Measurements from ENCODE around the gene ASPM. TPM values are rescaled to one million over a fixed set of nuclear protein-coding genes. Genes with fewer than 3 reads are reported as not detected.

Gene ASPM
- polyA plus RNA-seq, 3 donors = 0.01 to 0.08 (median 0.05) TPM

GRCh38 chr1:197124376-197124775 is 22.1 kb downstream of the ASPM start:
- no peak overlapping the region for H3K4me3 Mint-ChIP-seq
- Histone ChIP-seq H3K36me3 (replicated peaks in 1 of 2; ENCODE audit: control insufficient read depth in 1 of 2, insufficient read depth in 2 of 2, low read length in 2 of 2) (peaks cover 72 to 98% of the 10 kb centered on the region in 2 donors), H3K4me3 (replicated peaks in 1 of 3; ENCODE audit: low read depth in 2 of 3, low read length in 3 of 3) (no peak overlapping the region), H3K27ac (ENCODE audit: low read depth in 1 of 2, low read length in 2 of 2) (no peak overlapping the region), H3K9ac (ENCODE audit: insufficient read depth, low read length, poor library complexity, severe bottlenecking) (no peak overlapping the region), H3K4me1 (ENCODE audit: control insufficient read depth in 1 of 2, insufficient read depth in 2 of 2, low read length in 2 of 2) (no peaks in the 10 kb centered on the region), H3K4me2 (replicated peaks; ENCODE audit: extremely low read depth, low read length, poor library complexity, severe bottlenecking) (no peak overlapping the region), H3K27me3 (ENCODE audit: control insufficient read depth in 2 of 2, insufficient read depth in 2 of 2, low read length in 2 of 2) (no peaks in the 10 kb centered on the region), H4K20me1 (ENCODE audit: insufficient read depth, low read length) (no peaks in the 10 kb centered on the region), H2AFZ (ENCODE audit: insufficient read depth, low read depth, low read length, poor library complexity, severe bottlenecking) (no peak overlapping the region), H3K79me2 (ENCODE audit: insufficient read depth, low read length) (no peaks in the 10 kb centered on the region), H3K9me3 (replicated peaks in 1 of 2; ENCODE audit: control insufficient read depth in 1 of 2, insufficient read depth in 1 of 2, low read length in 2 of 2) (no peaks in the 10 kb centered on the region)
- H3K9me3 Mint-ChIP-seq = no peaks in the 10 kb centered on the region
- no peak for DNase-seq
- TF ChIP-seq CTCF (IDR thresholded peaks at IDR 0.05) = no peak
- H3K27me3 Mint-ChIP-seq (ENCODE audit: low read depth in 3 of 3) = peaks cover 0 to 2% (median 0%) of the 10 kb centered on the region in 3 donors
- no peaks in the 10 kb centered on the region for H3K4me1 Mint-ChIP-seq
- WGBS (ENCODE audit: insufficient coverage) = no CpG with 5 or more reads among the region's 1 CpG
- peaks cover 52 to 74% of the 10 kb centered on the region in 2 donors for H3K36me3 Mint-ChIP-seq
- intact Hi-C loops (cut with micrococcal nuclease) = no loop called here
- H3K27ac Mint-ChIP-seq = peak overlapping the region in 1 of 7 donors; percentile 21

- no peaks in the 10 kb centered on the region for H3K4me1 Mint-ChIP-seq
- WGBS (ENCODE audit: insufficient coverage) = no CpG with 5 or more reads among the region's 2 CpGs
- Histone ChIP-seq H3K79me2 (ENCODE audit: insufficient read depth, low read length) (no peaks in the 10 kb centered on the region), H3K27me3 (ENCODE audit: control insufficient read depth in 2 of 2, insufficient read depth in 2 of 2, low read length in 2 of 2) (no peaks in the 10 kb centered on the region), H3K4me2 (replicated peaks; ENCODE audit: extremely low read depth, low read length, poor library complexity, severe bottlenecking) (no peak overlapping the region), H2AFZ (ENCODE audit: insufficient read depth, low read depth, low read length, poor library complexity, severe bottlenecking) (no peak overlapping the region), H3K9me3 (replicated peaks in 1 of 2; ENCODE audit: control insufficient read depth in 1 of 2, insufficient read depth in 1 of 2, low read length in 2 of 2) (no peaks in the 10 kb centered on the region), H3K9ac (ENCODE audit: insufficient read depth, low read length, poor library complexity, severe bottlenecking) (no peak overlapping the region), H3K4me3 (replicated peaks in 1 of 3; ENCODE audit: low read depth in 2 of 3, low read length in 3 of 3) (no peak overlapping the region), H3K36me3 (replicated peaks in 1 of 2; ENCODE audit: control insufficient read depth in 1 of 2, insufficient read depth in 2 of 2, low read length in 2 of 2) (peaks cover 63 to 99% of the 10 kb centered on the region in 2 donors), H3K4me1 (ENCODE audit: control insufficient read depth in 1 of 2, insufficient read depth in 2 of 2, low read length in 2 of 2) (no peaks in the 10 kb centered on the region), H4K20me1 (ENCODE audit: insufficient read depth, low read length) (no peaks in the 10 kb centered on the region), H3K27ac (ENCODE audit: low read depth in 1 of 2, low read length in 2 of 2) (no peak overlapping the region)
- peaks cover 58 to 83% of the 10 kb centered on the region in 2 donors for H3K36me3 Mint-ChIP-seq
- no peak for TF ChIP-seq CTCF (IDR thresholded peaks at IDR 0.05)
- H3K27ac Mint-ChIP-seq = no peak overlapping the region
- intact Hi-C loops (cut with micrococcal nuclease) = no loop called here
- H3K4me3 Mint-ChIP-seq = no peak overlapping the region
- peaks cover 0 to 3% (median 0%) of the 10 kb centered on the region in 7 donors for H3K9me3 Mint-ChIP-seq
- peaks cover 0 to 1% (median 0%) of the 10 kb centered on the region in 3 donors for H3K27me3 Mint-ChIP-seq (ENCODE audit: low read depth in 3 of 3)
- DNase-seq = no peak
Measured at GRCh38 chr1:197116156-197116555, 30.3 kb downstream of the ASPM start.
